HG02623 (cell line): ENCODE data around the gene HNF1B.

Source experiments
- ATAC-seq: cut with Tn5 transposase; IDR thresholded peaks from one replicate; pipeline ENCODE4 v1.9.1; 2021; ENCODE audit warnings: moderate library complexity; ENCODE audit not compliant: unreplicated experiment

Gene HNF1B

DNA sequence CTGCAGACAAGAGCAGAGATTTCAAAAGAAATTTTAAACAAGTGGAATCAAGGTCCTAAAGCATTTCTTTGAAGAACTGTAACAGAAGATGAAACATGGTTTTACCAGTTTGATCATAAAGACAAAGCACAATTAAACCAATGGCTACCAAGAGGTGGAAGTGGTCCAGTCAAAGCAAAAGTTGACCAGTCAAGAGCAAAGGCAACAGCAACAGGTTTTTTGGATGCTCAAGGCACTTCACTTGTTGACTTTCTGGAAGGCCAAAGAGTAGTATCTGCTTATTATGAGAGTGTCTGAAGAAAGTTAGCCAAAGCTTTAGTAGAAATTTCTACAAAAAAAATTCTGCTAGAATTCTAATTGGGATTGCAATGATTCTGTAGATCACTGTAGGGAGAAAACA, 106.9 kb downstream of the HNF1B start:
- ATAC-seq = no peak
